GM15510 (cell line): ENCODE data around the gene LRRC8C.

Experiments used
- POLR2A ChIP-seq: IDR thresholded peaks from 3 replicates; pipeline ENCODE4 v1.6.1; 2011; ENCODE audit warnings: borderline replicate concordance; ENCODE audit not compliant: insufficient read length; ENCODE audit errors: extremely low read depth

Gene LRRC8C

DNA sequence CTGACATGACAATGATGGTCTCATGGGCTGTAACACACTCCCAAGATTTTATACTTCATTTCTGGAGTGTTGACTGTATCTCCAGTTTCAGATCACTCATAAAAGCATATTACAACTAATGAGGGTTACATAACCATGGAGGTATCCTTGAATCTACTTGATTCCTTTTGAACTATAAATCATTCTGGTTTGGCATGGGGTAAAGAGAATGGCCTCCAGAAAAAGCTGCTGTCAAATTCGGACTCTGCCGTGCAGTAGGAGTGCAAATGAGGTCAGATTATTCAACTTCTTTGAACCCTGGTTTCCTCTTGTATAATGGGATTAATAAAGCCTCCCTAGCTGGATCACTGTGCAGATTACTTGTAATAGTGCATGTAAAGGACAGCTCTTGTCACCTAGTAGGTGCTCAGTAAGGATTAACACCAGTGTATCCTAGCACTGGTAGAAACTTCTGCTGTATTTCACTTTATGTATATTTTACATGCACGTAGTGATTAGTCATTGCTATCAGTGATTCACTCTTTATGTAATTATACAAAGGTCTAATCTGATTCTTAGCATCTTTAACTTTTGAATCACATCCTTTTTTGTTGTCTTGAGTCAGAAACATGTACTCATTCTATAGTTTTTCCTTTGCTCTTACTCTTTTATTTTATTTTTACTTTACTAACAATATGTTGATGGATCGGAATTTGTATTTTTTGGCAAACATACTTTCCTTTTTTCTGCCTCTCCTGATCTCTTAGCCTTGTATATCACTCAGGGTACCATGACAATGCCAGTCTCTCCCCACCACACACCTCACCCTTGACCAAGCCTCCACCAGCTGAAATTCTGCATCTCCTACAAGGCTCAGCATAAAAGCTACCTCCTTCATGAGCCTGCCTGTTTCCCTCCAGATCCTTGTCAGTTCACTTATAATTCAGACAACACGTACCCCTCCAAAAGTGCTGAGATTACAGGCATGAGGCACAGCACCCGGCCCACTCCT lies 3.2 kb downstream of the LRRC8C start:
- TF ChIP-seq POLR2A = no peak

DNA sequence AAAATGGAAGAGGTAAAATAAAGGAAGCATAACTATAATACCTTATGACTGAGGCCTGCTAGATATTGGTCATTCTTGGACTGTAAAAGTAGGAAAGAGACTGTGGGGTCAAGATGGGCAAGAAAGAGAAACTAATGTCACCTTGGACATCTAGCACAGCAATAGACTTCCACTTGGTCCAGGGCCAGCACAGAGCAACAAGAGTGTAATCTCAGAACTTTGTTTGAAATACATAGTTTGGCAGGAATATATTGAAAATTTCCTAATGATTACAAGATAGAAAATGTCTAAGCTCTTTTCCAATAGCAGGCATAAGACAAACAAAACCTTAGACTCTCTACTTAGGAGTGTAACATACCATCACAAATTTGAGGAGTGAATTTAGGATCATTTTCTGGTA lies 4.6 kb downstream of the LRRC8C start:
- no peak for TF ChIP-seq POLR2A

DNA sequence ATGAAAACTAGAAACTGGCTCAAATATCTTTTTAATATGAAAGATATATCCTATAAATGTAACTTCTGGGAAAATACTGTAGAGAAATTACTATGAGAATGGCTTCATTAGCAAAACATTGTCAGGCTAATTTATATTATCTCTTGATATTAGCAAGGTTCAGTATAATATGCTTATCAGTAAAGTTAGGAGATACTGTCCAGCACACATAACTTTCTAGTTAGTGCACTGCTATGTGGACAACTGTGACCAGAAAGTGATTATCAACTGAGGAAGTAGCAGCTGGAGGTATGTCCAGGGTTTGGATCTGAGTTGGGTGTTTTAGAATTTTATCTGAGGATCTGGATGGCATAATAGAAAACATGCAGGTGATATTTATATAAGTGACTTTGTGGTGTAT lies 7.5 kb downstream of the LRRC8C start:
- no peak for TF ChIP-seq POLR2A

DNA sequence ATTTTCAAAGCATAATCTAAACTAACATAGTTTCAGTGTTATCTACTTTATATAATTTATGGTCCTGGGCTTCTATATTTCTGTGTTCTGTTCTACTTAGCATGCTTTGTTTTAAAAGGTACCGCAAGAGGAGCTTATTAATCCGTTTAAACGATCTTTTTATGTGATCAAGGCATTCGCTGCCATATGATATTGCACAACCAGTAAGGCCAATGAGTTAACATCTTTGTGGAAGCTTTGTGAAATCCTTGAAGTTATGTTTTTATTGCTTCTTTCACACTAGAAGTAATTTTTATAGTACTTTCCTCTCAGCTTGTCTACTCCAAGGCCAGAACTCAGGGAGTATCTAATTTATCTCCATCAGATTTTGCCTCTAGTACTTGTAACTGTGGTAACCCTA lies 8.9 kb downstream of the LRRC8C start:
- no peak for TF ChIP-seq POLR2A

DNA sequence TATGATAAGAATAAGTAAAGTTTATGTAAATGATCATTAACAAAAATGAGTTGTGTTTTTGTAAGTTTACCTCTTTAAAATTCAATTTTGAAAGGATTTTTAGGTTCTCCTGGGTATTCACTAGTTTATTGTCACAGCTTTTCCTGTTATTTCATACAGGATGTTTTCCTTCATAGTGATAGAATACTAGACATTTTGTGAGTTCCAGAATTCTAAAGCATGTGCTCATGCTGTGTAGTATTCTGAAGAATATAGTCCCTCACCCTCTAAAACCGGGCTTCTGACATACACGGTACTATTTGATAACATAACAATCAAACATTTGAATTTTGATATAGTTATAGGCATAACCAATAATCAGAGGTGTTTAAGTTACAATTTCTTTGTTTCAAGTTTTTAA lies 10.7 kb downstream of the LRRC8C start:
- no peak for TF ChIP-seq POLR2A

DNA sequence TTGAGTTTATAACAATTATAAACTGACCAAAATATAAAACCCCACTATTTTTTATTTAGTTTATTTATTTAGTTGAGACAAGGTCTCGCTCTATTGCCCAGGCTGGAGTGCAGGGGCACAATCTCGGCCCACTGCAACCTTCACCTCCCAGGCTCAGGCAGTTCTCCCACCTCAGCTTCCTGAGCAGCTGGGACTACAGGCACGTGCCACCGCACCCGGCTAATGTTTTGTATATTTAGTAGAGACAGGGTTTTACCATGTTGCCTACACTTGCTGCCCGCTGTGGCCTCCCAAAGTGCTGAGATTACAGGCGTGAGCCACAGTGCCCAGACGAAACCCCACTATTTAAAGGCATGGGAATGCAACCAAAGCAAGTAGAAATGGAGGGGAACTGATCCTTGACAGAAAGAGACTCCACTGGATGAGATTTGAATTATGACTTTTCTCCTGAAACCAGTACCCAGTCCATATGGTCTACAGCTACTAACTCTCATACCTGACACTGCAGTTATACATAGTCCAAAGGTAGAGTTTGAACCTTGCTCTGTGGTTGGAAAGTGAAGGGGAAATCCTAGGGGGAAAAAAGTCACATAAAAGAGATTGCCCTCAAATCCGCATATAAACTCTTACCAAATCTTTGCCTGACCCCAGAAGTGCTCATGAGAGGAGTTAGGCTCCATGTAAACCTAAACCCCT lies 11.3 kb downstream of the LRRC8C start:
- TF ChIP-seq POLR2A = no peak

DNA sequence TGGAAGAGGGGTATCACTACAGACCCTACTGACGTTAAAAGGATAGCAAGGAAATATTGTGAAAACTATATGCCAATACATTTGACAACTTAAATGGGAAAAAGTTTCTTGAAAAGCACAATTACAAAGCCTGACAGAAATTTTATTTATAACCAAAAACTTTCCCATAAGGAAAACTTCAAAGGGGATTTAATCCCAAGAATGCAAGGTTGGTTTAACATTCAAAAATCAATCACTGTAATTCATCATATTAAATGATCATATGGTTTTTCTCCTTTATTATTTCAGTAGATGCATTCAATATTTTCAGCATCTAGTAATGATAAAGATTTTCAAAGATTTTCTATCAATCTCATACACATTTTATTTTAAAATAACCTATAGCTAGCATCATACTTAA lies 13.3 kb downstream of the LRRC8C start:
- TF ChIP-seq POLR2A = no peak

DNA sequence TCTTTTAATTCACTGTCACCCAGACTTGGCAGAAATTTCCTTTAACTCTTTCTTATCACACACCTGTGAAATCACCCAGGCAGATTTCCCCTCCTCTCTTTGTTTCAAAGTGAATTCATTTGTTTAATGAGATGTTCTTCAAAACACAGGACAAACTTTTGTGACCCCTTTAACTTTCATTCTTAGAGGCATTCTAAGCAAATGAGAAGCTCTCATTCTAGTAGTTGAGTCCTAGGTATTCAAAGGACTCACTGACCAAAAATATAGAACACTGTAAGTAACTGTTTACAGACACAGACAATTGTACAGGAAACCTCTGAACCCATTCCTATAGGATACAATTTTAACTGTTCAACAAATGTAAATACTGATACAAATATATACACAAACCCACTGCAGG lies 16.9 kb downstream of the LRRC8C start:
- no peak for TF ChIP-seq POLR2A

DNA sequence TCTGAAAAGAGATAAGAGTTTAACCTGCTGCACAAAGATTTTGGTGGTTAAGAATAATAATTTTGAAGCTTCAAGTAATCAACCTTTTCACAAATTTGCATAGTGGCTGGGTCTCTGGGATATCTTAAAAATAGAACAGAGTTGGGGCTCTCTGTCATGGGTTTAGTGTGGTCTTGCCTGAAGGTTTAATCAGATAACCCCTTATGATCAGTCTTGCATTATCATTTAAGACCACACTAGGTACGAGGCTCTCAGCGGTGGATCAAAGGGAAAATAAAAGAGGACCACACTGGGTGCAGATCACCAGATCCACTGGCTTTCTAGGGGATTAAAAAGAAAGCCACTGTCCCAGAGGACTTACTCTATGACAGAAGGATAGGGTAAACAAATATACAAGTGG lies 19.5 kb downstream of the LRRC8C start:
- TF ChIP-seq POLR2A = no peak

DNA sequence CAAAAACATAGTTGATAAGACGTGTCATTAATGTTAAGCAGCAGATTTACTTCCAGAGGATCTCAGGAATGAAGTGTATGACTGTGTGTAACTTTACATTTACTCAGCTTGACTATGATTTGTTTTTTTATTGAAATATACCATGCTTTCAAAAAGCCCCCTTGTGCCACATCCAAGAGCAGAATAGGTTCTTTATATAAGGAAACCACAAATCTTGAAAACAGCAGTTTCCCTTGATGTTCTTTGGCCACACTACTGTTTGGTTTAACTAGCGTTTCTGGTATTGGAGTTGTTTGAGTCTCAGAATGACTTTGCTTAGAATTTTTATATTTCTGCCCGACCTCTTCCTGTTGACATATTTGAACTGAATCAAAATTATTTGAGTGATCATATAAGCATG lies 25.0 kb downstream of the LRRC8C start:
- no peak for TF ChIP-seq POLR2A

DNA sequence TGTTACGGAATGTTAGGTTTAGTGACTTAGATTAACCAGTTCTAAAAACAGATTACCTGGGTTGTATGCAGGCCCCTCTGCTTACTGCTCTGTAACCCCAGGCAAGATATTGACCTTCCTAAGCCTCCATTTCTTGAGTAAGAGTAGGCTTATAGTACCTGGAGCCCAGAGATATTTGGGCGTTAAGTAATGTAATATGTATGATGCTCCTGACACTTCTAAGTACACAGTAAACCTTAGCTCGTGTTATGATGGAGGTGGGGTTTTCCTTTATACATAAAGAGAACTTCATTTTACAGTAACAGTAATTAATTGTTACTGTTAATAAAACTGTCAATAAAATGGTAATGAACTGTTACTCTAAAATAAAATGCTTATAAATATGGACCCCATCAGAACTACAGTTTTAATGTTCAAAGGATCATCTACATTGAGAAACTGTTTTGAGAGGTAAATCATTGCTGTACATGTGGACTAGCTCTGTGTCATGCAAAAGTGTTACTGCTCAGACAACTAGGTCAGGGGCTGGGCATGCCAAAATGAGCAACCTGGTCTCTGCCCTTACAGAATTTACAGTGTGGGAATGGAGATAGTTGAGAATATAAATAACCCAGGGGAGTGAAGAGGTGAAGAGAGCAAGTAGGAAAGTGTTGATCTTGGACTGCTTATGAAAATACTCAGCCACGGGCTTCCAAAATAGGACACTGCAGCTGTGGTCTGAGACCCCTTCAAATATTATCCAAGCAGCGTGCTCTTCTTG lies 26.6 kb downstream of the LRRC8C start:
- TF ChIP-seq POLR2A = no peak

DNA sequence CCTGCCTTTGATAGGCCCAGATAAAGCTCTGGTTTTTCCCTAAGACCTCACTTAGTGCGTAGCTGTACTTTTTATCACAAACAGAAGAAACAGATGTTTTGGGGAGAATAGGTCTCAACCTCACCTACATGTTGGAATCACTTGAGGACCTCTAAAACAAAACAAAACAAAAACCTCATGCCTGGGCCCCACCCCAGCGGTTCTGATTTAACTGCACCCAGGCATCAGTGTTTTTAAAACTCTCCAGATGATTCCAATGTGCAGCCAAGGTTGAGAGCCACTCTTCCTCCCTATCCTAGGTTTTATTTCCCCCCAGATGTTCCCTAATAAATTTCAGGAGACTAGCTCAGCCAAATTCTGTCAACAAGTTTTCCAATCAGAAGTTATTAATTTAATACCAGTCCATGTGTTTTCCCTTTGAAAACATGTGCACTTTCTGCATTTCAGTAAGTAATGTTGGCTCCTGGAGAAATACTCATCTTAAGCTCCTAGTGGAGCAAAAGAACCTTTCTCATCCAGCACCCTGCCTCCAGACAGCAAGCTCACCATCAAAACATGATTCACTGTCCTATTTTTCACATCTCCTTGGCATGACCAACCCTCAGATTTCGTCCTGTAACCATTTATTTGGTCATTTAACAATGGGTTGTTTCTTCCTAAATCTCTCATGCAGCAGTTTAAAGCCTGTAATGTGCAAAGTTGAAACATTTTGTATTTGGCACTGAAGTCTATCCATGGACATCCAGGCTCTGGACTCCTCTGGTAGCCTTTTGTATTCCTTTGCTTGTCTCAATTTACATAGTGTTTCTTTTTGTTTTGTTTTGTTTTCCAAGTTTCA lies 27.5 kb downstream of the LRRC8C start:
- TF ChIP-seq POLR2A = no peak

DNA sequence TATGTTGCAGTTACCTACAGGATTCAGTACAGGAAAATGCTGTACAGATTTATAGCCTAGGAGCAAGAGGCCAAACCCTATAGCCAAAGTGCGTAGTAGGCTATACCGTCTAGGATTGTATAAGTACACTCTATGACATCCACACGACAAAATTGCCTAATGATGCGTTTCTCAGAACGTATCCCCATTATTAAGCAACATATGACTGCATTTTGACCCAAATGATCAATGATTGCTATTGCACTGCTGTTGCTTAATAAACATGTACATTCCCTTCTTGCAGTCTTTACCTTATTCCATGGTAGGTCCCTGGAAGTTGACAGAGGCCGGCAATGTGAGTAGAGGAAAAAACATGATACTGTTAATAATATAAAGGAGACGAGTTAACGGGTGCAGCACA lies 33.0 kb downstream of the LRRC8C start:
- no peak for TF ChIP-seq POLR2A

DNA sequence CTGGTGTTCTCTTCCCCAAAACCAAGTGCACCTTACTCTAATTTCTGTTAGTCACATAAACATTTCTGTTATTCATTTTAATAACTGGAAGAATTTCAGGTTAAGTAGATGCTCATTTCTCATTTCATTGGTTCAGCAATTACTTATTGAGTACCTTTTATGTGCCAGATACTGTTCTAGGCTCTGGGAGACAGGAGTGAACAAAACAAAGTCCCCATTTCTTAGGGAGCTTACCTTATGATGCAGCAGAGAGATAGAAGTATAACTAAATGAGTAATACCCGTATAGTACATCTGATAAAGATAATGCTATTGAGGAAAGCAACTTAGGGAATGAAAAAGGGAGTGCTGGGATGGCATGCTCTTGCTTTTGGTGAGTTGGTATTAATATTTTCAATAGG lies 33.7 kb downstream of the LRRC8C start:
- no peak for TF ChIP-seq POLR2A

DNA sequence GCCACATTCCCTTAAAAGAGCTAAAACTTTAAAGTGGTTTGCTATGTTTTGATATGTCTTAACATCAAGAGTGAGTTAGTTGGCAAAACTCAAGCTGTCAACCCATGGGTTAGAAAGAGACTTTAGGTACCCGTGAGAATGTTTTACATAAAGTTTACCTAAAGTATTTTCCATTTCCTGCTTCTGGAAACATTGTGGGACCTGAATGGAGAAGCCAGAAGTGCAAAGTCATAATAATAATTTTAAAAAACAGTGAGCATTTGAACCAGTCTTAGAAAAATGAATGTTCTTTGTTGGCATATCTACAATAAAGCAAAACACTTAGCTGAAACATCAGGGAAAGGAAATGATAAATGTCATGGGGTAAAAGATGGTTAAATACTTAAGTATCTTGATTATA lies 34.8 kb downstream of the LRRC8C start:
- no peak for TF ChIP-seq POLR2A

DNA sequence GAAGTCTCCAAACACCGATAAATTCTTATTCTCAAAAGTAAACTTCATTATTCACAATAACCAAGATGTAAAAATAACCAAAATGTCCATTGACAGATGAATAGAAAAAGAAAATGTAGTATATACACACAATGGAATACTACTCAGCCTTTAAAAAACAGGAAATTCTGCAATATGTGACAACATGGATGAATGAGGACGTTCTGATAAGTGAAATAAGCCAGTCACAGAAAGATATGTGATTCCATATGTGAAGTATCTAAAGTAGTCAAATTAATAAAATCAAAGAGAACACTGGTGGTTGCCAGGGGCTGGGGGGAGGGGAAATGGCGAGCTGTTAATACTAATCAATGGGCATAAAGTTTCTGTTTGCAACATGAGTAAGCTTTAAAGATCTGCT lies 36.0 kb downstream of the LRRC8C start:
- no peak for TF ChIP-seq POLR2A
